GM23338 (cell line): ENCODE measurements around the gene SIGLEC9.

Experiments
- CREB1 ChIP-seq: fragments of 250-450 bp; sonication (Bioruptor Pico); IDR thresholded peaks from 2 replicates; pipeline ENCODE4 v1.5.0; 2020; ENCODE audit warnings: low read depth, mild to moderate bottlenecking, moderate library complexity
- ETS1 ChIP-seq: IDR thresholded peaks from 2 replicates; pipeline ENCODE4 v1.6.1; 2016; ENCODE audit warnings: antibody characterized with exemption
- EZH2 ChIP-seq: fragments of 200-600 bp; sonication (generic); IDR thresholded peaks from one replicate; pipeline ENCODE4 v1.8.0; 2017; ENCODE audit warnings: antibody characterized with exemption, mild to moderate bottlenecking, low read depth; ENCODE audit not compliant: unreplicated experiment
- EZH2phosphoT487 ChIP-seq: fragments of 200-600 bp; sonication (generic); IDR thresholded peaks from one replicate; pipeline ENCODE4 v1.8.1; 2018; ENCODE audit warnings: antibody characterized with exemption; ENCODE audit not compliant: unreplicated experiment
- JUNB ChIP-seq: IDR thresholded peaks from one replicate; pipeline ENCODE4 v1.6.1; 2016; ENCODE audit warnings: antibody characterized with exemption; ENCODE audit not compliant: unreplicated experiment
- POLR2AphosphoS5 ChIP-seq: IDR thresholded peaks from 2 replicates; pipeline ENCODE4 v1.6.1; 2016; ENCODE audit warnings: antibody characterized with exemption, low read depth
- TF ChIP-seq, protein P1 (sequence below), 2 experiments: fragments of 200-600 bp in 1 of 2; sonication (generic) in 1 of 2; conservative IDR thresholded peaks; 2 replicates each; pipeline versions ENCODE4 v1.5.1 to v1.6.1; 2016 to 2017; ENCODE audit warnings: antibody characterized with exemption in 2 of 2, low read depth in 2 of 2, mild to moderate bottlenecking in 2 of 2, moderate library complexity in 1 of 2
- TF ChIP-seq, protein P2 (sequence below): IDR thresholded peaks from one replicate; pipeline ENCODE4 v1.6.1; 2018; ENCODE audit warnings: antibody characterized with exemption; ENCODE audit not compliant: unreplicated experiment

DNA sequence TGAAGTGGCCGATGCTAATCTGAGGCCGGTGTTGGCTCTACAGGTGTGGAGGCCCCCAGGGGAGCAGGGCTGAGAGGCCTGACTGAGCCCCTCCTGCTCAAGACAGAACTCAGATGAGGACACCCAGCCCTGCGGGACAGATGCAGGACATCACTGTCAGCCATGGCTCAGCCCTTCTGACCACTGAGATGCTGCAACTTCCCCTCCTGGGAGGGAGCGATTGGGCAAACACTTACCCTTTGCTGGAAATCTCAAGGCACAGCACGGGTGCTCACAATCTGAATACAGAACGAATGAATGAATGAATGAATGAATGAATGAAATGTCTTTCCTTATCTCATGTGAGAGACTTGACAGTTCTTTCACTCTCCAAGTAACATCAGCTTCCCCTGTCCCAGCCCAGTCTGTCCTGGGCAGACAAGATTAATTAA is 13.9 kb downstream of the SIGLEC9 start:
- TF ChIP-seq, protein P1, sequence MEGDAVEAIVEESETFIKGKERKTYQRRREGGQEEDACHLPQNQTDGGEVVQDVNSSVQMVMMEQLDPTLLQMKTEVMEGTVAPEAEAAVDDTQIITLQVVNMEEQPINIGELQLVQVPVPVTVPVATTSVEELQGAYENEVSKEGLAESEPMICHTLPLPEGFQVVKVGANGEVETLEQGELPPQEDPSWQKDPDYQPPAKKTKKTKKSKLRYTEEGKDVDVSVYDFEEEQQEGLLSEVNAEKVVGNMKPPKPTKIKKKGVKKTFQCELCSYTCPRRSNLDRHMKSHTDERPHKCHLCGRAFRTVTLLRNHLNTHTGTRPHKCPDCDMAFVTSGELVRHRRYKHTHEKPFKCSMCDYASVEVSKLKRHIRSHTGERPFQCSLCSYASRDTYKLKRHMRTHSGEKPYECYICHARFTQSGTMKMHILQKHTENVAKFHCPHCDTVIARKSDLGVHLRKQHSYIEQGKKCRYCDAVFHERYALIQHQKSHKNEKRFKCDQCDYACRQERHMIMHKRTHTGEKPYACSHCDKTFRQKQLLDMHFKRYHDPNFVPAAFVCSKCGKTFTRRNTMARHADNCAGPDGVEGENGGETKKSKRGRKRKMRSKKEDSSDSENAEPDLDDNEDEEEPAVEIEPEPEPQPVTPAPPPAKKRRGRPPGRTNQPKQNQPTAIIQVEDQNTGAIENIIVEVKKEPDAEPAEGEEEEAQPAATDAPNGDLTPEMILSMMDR (conservative IDR thresholded peaks at IDR 0.05; ENCODE audit: low read depth in 2 of 2): no peak
- TF ChIP-seq EZH2phosphoT487 (no peak), ETS1 (no peak), JUNB (no peak), POLR2AphosphoS5 (no peak), CREB1 (CRISPR knock-in tag) (no peak), EZH2 (no peak)
- TF ChIP-seq, protein P2, sequence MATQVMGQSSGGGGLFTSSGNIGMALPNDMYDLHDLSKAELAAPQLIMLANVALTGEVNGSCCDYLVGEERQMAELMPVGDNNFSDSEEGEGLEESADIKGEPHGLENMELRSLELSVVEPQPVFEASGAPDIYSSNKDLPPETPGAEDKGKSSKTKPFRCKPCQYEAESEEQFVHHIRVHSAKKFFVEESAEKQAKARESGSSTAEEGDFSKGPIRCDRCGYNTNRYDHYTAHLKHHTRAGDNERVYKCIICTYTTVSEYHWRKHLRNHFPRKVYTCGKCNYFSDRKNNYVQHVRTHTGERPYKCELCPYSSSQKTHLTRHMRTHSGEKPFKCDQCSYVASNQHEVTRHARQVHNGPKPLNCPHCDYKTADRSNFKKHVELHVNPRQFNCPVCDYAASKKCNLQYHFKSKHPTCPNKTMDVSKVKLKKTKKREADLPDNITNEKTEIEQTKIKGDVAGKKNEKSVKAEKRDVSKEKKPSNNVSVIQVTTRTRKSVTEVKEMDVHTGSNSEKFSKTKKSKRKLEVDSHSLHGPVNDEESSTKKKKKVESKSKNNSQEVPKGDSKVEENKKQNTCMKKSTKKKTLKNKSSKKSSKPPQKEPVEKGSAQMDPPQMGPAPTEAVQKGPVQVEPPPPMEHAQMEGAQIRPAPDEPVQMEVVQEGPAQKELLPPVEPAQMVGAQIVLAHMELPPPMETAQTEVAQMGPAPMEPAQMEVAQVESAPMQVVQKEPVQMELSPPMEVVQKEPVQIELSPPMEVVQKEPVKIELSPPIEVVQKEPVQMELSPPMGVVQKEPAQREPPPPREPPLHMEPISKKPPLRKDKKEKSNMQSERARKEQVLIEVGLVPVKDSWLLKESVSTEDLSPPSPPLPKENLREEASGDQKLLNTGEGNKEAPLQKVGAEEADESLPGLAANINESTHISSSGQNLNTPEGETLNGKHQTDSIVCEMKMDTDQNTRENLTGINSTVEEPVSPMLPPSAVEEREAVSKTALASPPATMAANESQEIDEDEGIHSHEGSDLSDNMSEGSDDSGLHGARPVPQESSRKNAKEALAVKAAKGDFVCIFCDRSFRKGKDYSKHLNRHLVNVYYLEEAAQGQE: no peak
